ENCODE data around the gene DVL3.

DNA sequence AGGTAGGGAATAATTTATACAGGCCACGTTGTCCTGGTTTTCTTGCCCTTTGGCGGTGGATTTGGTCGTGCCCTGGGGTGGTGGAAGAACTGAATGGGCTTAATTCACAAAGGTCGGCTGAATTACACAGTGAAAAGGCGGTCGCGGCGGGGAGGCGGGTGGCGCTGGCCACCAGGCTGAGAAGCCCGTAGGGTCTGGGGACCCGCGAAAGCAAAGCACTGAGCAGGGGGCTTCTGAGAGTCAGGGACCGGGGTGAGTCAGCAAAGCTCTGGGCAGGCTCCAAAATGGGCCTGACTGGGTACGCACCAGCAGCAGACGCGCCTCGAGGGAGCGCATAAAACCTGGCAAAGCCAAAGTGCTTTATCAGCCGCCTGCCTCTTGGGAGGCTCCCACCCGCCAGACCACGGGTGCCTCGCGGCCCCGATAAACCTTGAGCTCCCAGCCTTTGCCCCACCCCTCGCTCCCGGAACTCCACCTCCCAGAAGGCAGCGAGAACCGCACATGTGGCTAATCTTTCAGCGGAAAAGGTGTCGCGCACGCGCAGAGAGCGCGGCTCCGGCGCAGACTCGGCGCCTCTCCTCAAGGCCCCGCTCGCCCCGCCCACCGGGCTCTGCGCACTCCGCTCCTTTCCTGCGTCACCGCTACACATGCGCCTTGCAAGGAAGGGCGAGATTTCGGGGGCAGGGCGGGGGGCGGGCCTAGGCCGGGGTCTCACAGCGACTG, 30.4 kb downstream of the DVL3 start:
- TF ChIP-seq, protein P1, sequence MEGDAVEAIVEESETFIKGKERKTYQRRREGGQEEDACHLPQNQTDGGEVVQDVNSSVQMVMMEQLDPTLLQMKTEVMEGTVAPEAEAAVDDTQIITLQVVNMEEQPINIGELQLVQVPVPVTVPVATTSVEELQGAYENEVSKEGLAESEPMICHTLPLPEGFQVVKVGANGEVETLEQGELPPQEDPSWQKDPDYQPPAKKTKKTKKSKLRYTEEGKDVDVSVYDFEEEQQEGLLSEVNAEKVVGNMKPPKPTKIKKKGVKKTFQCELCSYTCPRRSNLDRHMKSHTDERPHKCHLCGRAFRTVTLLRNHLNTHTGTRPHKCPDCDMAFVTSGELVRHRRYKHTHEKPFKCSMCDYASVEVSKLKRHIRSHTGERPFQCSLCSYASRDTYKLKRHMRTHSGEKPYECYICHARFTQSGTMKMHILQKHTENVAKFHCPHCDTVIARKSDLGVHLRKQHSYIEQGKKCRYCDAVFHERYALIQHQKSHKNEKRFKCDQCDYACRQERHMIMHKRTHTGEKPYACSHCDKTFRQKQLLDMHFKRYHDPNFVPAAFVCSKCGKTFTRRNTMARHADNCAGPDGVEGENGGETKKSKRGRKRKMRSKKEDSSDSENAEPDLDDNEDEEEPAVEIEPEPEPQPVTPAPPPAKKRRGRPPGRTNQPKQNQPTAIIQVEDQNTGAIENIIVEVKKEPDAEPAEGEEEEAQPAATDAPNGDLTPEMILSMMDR (IDR thresholded peaks at IDR 0.05; ENCODE audit: low read depth, low read length, poor library complexity, severe bottlenecking): no peak
- TF ChIP-seq EZH2phosphoT487 (IDR thresholded peaks at IDR 0.05; ENCODE audit: borderline replicate concordance, low read length): no peak
